GM18511 (cell line): Measurements from ENCODE around the gene KCNQ1.

Experiments used
- ATAC-seq: cut with Tn5 transposase; IDR thresholded peaks from one replicate; pipeline ENCODE4 v1.9.1; 2021; ENCODE audit warnings: mild to moderate bottlenecking, moderate library complexity; ENCODE audit not compliant: unreplicated experiment

KCNQ1 gene

GRCh38 chr11:2898366-2899079, 453.7 kb downstream of the KCNQ1 start:
- ATAC-seq = peak; percentile 30
